Skin epidermis (tissue), 12 donors: ENCODE data around the gene TBC1D22A.

ENCODE experiments used
- H3K27ac ChIP-seq, 21 experiments: fragments of 200-600 bp; sonication (generic) in 11 of 21; one replicate each; pipeline ENCODE4 v1.5.0; 2020; ENCODE audit warnings: mild to moderate bottlenecking in 3 of 21, inconsistent platforms in 2 of 21, moderate library complexity in 2 of 21
- H3K4me3 ChIP-seq, 7 experiments: fragments of 200-600 bp; sonication (generic) in 2 of 7; one replicate each; pipeline ENCODE4 v1.5.0; 2020; ENCODE audit warnings: inconsistent platforms in 2 of 7, mild to moderate bottlenecking in 2 of 7, moderate library complexity in 1 of 7

The TBC1D22A gene

GRCh38 chr22:47207846-47208554 lies 445.6 kb downstream of the TBC1D22A start:
- Histone ChIP-seq H3K27ac (no peak overlapping the region), H3K4me3 (no peak overlapping the region)

DNA sequence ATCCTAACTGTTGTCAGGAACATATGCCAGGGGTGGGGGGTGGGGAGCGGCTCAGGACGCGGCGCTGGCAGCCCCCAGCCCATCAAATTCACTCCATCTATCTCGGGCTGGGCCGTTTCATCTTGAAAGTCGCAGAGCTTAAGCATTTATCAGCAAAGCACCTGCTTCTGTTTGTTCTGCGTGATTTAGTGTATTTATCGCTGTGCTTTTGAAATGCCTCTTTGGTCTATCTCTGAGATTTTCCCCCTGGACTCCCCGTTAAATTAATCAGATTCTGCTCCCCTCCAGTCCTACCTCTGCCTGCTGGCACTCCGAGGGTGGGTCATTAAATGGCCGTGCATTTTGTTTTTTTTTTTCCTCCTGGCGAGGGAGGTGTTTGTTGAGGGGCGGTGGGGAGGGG lies 446.2 kb downstream of the TBC1D22A start:
- Histone ChIP-seq H3K4me3 (no peak overlapping the region), H3K27ac (no peak overlapping the region)

DNA sequence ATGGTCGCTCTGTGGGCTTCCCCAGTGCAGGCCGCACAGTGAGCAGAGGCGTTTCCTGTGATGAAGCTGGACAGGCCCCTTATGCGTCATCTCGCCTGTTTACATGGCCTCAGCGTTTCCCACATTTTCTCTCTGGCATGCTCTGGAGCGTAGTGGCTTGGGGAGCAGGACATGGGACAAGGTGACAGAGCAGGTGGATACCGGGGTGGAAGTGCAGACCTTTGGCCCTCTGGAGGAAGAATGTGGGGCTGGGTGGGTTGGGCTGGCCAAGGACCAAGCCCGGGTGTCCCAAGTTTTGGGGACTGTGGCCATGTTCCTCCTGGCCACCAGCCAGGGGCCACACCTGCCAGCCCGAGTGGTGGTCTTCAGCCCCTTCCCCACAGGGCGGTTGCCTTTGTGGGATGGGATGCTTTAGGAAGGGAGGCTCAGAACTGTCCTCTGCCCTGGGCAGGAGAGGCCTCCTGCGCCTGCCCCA lies 446.6 kb downstream of the TBC1D22A start:
- H3K4me3 ChIP-seq, result no peak overlapping the region
- no peak overlapping the region for H3K27ac ChIP-seq

DNA sequence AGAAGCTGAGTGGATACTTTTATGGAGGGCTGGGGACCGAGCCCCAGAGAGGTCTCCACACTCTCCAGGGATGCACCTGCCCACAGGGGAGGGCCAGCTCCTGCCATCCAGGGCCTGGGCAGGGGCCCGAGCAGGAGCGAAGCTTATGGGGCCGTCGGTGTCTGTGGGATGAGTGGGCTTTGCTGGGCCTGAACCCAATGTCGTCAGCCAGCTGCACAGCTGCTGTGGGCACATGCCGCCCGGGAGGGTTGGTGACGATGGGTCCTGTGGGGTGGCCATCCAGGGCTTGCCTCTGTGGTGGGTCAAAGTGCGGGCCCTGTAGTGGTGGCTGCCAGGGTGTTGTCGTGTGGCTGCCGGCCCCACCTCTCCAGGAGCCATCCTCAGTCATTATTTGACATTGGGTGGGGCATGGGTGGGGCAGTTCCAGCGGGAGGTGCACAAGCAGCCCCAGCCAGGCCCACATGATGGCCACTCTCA lies 447.1 kb downstream of the TBC1D22A start:
- no peak overlapping the region for H3K27ac ChIP-seq
- H3K4me3 ChIP-seq, result no peak overlapping the region

DNA sequence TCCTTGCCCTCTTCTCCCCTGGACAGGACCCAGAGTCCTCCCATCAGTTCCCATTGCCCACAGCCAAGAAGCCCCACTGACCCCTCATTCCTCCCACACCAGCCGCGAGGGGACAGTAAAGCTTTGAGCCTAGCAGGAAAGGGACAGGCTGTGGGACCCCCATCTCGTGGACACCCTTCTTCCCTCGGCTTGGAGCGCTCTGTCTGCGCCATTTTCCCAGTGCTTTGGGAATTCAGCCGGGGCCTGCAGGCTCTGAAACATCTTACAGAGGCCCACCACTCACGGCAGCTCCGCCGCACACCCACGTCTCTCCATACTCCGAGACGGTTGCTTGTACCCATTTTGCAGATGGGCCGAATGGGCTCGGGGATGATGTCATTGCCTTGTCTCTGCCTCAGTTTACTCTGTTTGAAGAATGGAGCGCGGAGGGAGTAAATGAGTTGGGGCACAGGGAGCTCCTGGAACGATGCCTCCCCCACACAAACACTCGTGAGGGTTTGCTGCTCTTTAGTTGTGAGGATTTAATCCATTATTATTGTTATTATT lies 447.7 kb downstream of the TBC1D22A start:
- Histone ChIP-seq H3K27ac (no peak overlapping the region), H3K4me3 (no peak overlapping the region)

DNA sequence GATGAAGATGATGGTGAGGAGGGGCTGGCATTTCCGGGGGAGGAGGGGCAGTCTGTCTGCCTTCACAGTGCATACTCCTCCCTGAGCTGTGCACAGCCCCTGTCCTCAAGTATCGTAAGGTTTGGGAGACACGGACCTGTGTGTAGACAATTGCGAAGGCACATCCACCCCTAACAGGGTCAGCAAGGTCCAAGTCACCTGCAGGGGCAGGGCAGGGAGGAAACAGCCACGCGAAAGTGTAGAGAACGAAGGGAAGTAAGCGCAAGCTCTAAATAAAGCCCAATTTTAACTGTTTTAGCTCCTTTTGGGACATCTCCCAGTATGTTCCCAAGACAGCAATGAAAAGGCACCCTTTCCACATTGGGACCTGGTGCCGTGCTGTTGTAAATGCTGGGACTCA lies 448.2 kb downstream of the TBC1D22A start:
- no peak overlapping the region for H3K27ac ChIP-seq
- no peak overlapping the region for H3K4me3 ChIP-seq

- Histone ChIP-seq H3K4me3 (no peak overlapping the region), H3K27ac (no peak overlapping the region)
Observed at GRCh38 chr22:47213571-47214230, 451.3 kb downstream of the TBC1D22A start.

GRCh38 chr22:47215851-47216250 lies 453.4 kb downstream of the TBC1D22A start:
- Histone ChIP-seq H3K4me3 (no peak overlapping the region), H3K27ac (no peak overlapping the region)

GRCh38 chr22:47218671-47219070 lies 456.2 kb downstream of the TBC1D22A start:
- H3K4me3 ChIP-seq, result no peak overlapping the region
- H3K27ac ChIP-seq, result no peak overlapping the region

GRCh38 chr22:47219789-47220188 lies 457.3 kb downstream of the TBC1D22A start:
- Histone ChIP-seq H3K27ac (no peak overlapping the region), H3K4me3 (no peak overlapping the region)

DNA sequence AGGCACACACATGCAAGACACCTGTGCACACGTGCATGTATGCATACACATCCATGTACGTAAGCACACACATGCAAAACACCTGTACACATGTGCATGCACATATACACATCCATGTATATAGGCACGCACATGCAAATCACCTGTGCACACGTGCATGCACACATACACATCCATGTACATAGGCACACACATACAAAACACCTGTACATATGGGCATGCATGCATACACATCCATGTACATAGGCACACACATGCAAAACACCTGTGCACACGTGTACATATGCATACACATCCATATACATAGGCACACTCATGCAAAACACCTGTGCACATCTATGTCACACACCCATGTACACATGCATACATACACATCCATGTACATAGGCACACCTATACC lies 458.3 kb downstream of the TBC1D22A start:
- H3K4me3 ChIP-seq, result no peak overlapping the region
- H3K27ac ChIP-seq, result no peak overlapping the region

- no peak overlapping the region for H3K27ac ChIP-seq
- no peak overlapping the region for H3K4me3 ChIP-seq
Observed at GRCh38 chr22:47221840-47222615, 459.6 kb downstream of the TBC1D22A start.
